Measurements from ENCODE around the gene DNTT.
"Not testable (repeated sequence)": the region's sequence is repeated elsewhere in the genome, so short reads cannot be mapped to it uniquely, and the experiment has no call there.

Gene DNTT

DNA sequence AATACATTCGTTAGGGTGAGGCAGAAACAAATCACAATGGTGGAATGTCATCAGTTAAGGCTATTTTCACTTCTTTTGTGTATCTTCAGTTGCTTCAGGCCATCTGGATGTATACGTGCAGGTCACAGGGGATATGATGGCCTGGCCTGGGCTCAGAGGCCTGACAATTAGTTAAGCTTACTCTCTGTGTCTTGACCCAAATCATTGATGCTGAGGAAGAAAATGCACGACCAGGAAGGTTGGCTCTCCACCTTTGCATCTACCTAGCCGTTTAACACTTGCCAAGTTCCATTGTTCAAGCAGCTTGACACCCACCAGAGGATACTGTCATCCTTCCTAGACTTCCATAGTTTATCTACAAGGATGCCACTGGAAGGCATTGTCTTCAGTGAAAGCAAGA lies 4.6 kb downstream of the DNTT start:
- H3K9me3 ChIP-seq (replicated peaks in 1 of 2; ENCODE audit: control insufficient read depth in 2 of 2, insufficient read depth in 1 of 2, low read depth in 1 of 2, low read length in 2 of 2); H2BK15ac ChIP-seq (ENCODE audit: low read length); H3K27me3 ChIP-seq (ENCODE audit: control insufficient read depth in 3 of 3, insufficient read depth in 3 of 3, low read depth in 1 of 3, low read length in 3 of 3); H3K4me2 ChIP-seq (ENCODE audit: insufficient read depth, low read length, poor library complexity, severe bottlenecking); H3K9ac ChIP-seq (ENCODE audit: low read depth, low read length, poor library complexity); H3K27ac ChIP-seq (replicated peaks; ENCODE audit: low read length); H2BK5ac ChIP-seq (ENCODE audit: low read length); H3K14ac ChIP-seq (ENCODE audit: low read length); H4K8ac ChIP-seq (ENCODE audit: low read depth, low read length); H3K79me1 ChIP-seq (ENCODE audit: low read depth, low read length); H2BK120ac ChIP-seq (ENCODE audit: low read depth, low read length); H2BK12ac ChIP-seq (ENCODE audit: low read length); DNase-seq (ENCODE audit: low spot score); H3K4ac ChIP-seq (ENCODE audit: low read length); H3K18ac ChIP-seq (ENCODE audit: low read length); H2AFZ ChIP-seq (ENCODE audit: low read length); H3K23ac ChIP-seq (ENCODE audit: low read depth, low read length, poor library complexity); H3K4me3 ChIP-seq (ENCODE audit: low read length in 2 of 2); H4K91ac ChIP-seq (ENCODE audit: low read depth, low read length, poor library complexity); H3K36me3 ChIP-seq (replicated peaks in 1 of 2; ENCODE audit: control insufficient read depth in 2 of 2, insufficient read depth in 2 of 2, low read length in 2 of 2); H2AK5ac ChIP-seq (ENCODE audit: low read depth, low read length): not testable (repeated sequence)
- no CpG with 5 or more reads among the region's 4 CpGs for WGBS, 2 donors (ENCODE audit: extremely low coverage in 2 of 2, insufficient read length in 2 of 2, insufficient replicate concordance in 1 of 2)
- H3K4me1 ChIP-seq (ENCODE audit: control insufficient read depth in 2 of 2, insufficient read depth in 1 of 2, low read depth in 1 of 2, low read length in 2 of 2), result peaks cover 13 to 16% of the 10 kb centered on the region in 2 donors

DNA sequence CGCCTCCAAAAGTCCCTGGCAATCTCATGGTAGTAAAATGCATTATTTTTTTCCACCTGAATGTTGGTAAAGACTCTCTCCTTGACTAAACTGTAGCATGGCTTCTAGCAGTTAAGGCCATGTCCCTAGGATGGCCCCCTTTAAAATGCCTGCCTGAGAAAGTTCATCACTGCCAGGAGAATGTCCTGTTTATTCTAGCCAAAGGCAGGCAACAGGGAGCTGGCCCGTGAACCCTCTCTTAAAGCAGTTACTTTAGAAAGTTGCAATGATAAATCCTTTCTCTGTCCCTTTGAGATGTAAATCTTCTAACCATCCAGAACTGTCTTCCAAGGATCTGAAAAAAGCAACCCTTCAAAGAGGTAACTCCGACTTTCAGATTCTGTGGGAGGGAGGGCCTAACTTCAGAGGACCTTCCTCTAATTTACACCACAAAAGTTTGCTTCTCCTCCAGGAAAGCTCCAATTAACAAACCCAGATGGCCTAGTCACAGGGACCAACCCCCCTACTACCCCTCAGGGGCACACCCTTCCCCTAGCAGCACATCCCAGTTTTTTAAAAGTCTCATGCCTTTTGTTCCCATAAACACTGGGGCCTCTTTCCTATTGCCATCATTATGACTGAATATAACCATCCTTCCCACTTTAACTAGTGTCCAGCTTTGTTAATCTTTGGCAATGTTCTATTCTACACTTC lies 5.5 kb downstream of the DNTT start:
- H3K23ac ChIP-seq (ENCODE audit: low read depth, low read length, poor library complexity), result no peak overlapping the region
- no peak overlapping the region for H4K8ac ChIP-seq (ENCODE audit: low read depth, low read length)
- H2BK12ac ChIP-seq (ENCODE audit: low read length), result no peak overlapping the region
- H3K9me3 ChIP-seq (replicated peaks in 1 of 2; ENCODE audit: control insufficient read depth in 2 of 2, insufficient read depth in 1 of 2, low read depth in 1 of 2, low read length in 2 of 2), result no peaks in the 10 kb centered on the region
- H2BK15ac ChIP-seq (ENCODE audit: low read length), result no peak overlapping the region
- no peak overlapping the region for H2BK5ac ChIP-seq (ENCODE audit: low read length)
- H3K27me3 ChIP-seq (ENCODE audit: control insufficient read depth in 3 of 3, insufficient read depth in 3 of 3, low read depth in 1 of 3, low read length in 3 of 3), result no peaks in the 10 kb centered on the region
- no peak overlapping the region for H3K4me3 ChIP-seq (ENCODE audit: low read length in 2 of 2)
- no peak overlapping the region for H4K91ac ChIP-seq (ENCODE audit: low read depth, low read length, poor library complexity)
- no CpG with 5 or more reads among the region's 3 CpGs for WGBS, 2 donors (ENCODE audit: extremely low coverage in 2 of 2, insufficient read length in 2 of 2, insufficient replicate concordance in 1 of 2)
- no peak overlapping the region for H3K9ac ChIP-seq (ENCODE audit: low read depth, low read length, poor library complexity)
- peak overlapping the region; percentile 69 for H3K27ac ChIP-seq (replicated peaks; ENCODE audit: low read length)
- peaks cover 13 to 16% of the 10 kb centered on the region in 2 donors for H3K4me1 ChIP-seq (ENCODE audit: control insufficient read depth in 2 of 2, insufficient read depth in 1 of 2, low read depth in 1 of 2, low read length in 2 of 2)
- H3K18ac ChIP-seq (ENCODE audit: low read length), result no peak overlapping the region
- no peak overlapping the region for H2BK120ac ChIP-seq (ENCODE audit: low read depth, low read length)
- no peak overlapping the region for H2AK5ac ChIP-seq (ENCODE audit: low read depth, low read length)
- no peaks in the 10 kb centered on the region for H3K36me3 ChIP-seq (replicated peaks in 1 of 2; ENCODE audit: control insufficient read depth in 2 of 2, insufficient read depth in 2 of 2, low read length in 2 of 2)
- peak overlapping the region; percentile 36 for H3K4me2 ChIP-seq (ENCODE audit: insufficient read depth, low read length, poor library complexity, severe bottlenecking)
- peak; percentile 20 for DNase-seq (ENCODE audit: low spot score)
- H3K14ac ChIP-seq (ENCODE audit: low read length), result no peak overlapping the region
- H3K79me1 ChIP-seq (ENCODE audit: low read depth, low read length), result no peaks in the 10 kb centered on the region
- peak overlapping the region; percentile 58 for H2AFZ ChIP-seq (ENCODE audit: low read length)
- no peak overlapping the region for H3K4ac ChIP-seq (ENCODE audit: low read length)

DNA sequence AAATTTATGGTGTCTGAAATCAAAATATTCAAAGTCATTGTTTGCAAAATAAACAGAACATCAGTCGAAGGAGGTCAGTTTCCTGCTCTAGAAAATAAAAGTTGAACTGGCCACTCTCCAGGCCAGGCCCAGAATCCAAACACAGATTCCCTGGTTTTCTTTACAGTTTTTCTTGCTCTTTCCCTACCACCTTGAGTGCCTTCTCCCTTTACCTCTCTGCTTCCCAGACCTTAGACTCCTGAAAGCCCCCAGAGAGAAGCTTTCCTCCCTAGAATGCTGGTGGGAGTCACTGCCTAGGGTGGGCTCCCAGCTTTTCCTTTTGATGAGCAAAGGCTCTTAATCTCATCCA lies 6.1 kb downstream of the DNTT start:
- no peak overlapping the region for H2BK12ac ChIP-seq (ENCODE audit: low read length)
- H2AK5ac ChIP-seq (ENCODE audit: low read depth, low read length), result no peak overlapping the region
- H3K4me3 ChIP-seq (ENCODE audit: low read length in 2 of 2), result no peak overlapping the region
- H3K18ac ChIP-seq (ENCODE audit: low read length), result peak overlapping the region; percentile 58
- no peak overlapping the region for H4K8ac ChIP-seq (ENCODE audit: low read depth, low read length)
- H3K79me1 ChIP-seq (ENCODE audit: low read depth, low read length), result no peaks in the 10 kb centered on the region
- whole genome bisulfite sequencing, 2 donors (ENCODE audit: extremely low coverage in 2 of 2, insufficient read length in 2 of 2, insufficient replicate concordance in 1 of 2), result no CpG with 5 or more reads among the region's 1 CpG
- H2BK120ac ChIP-seq (ENCODE audit: low read depth, low read length), result peak overlapping the region; percentile 63
- no peak for DNase-seq (ENCODE audit: low spot score)
- no peak overlapping the region for H3K9ac ChIP-seq (ENCODE audit: low read depth, low read length, poor library complexity)
- H3K36me3 ChIP-seq (replicated peaks in 1 of 2; ENCODE audit: control insufficient read depth in 2 of 2, insufficient read depth in 2 of 2, low read length in 2 of 2), result no peaks in the 10 kb centered on the region
- peaks cover 13 to 16% of the 10 kb centered on the region in 2 donors for H3K4me1 ChIP-seq (ENCODE audit: control insufficient read depth in 2 of 2, insufficient read depth in 1 of 2, low read depth in 1 of 2, low read length in 2 of 2)
- no peaks in the 10 kb centered on the region for H3K27me3 ChIP-seq (ENCODE audit: control insufficient read depth in 3 of 3, insufficient read depth in 3 of 3, low read depth in 1 of 3, low read length in 3 of 3)
- no peak overlapping the region for H3K14ac ChIP-seq (ENCODE audit: low read length)
- no peak overlapping the region for H3K23ac ChIP-seq (ENCODE audit: low read depth, low read length, poor library complexity)
- peak overlapping the region; percentile 64 for H3K27ac ChIP-seq (replicated peaks; ENCODE audit: low read length)
- H4K91ac ChIP-seq (ENCODE audit: low read depth, low read length, poor library complexity), result no peak overlapping the region
- no peak overlapping the region for H3K4ac ChIP-seq (ENCODE audit: low read length)
- H2BK5ac ChIP-seq (ENCODE audit: low read length), result no peak overlapping the region
- no peak overlapping the region for H3K4me2 ChIP-seq (ENCODE audit: insufficient read depth, low read length, poor library complexity, severe bottlenecking)
- no peak overlapping the region for H2BK15ac ChIP-seq (ENCODE audit: low read length)
- no peaks in the 10 kb centered on the region for H3K9me3 ChIP-seq (replicated peaks in 1 of 2; ENCODE audit: control insufficient read depth in 2 of 2, insufficient read depth in 1 of 2, low read depth in 1 of 2, low read length in 2 of 2)
- peak overlapping the region; percentile 58 for H2AFZ ChIP-seq (ENCODE audit: low read length)

DNA sequence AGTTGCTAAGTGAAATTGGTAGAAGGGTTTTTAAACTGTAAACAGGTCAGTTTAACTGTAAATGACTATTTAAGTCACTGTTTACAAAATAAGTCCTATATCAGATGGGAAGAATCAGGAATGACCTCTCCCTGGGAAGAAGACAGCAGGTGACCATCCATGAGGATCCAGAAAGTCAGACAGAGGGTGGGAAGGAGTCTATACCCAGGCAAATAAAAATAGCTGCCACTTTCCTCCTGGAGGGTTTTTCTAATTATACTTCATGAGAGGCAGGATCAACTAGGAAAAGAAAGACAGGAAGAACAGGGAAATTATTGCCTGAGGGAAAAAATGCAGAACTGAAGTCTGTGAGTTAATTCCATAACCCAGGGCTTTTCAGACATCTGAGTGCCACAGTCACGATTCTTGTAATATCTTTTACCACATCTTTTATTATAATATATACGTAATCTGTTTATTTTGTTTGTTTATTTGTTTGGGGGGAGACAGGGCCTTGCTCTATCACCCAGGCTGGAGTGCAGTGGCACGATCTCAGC lies 7.0 kb downstream of the DNTT start:
- H3K14ac ChIP-seq (ENCODE audit: low read length), result no peak overlapping the region
- H3K36me3 ChIP-seq (replicated peaks in 1 of 2; ENCODE audit: control insufficient read depth in 2 of 2, insufficient read depth in 2 of 2, low read length in 2 of 2), result no peaks in the 10 kb centered on the region
- H3K4me2 ChIP-seq (ENCODE audit: insufficient read depth, low read length, poor library complexity, severe bottlenecking), result no peak overlapping the region
- H4K91ac ChIP-seq (ENCODE audit: low read depth, low read length, poor library complexity), result no peak overlapping the region
- H2AK5ac ChIP-seq (ENCODE audit: low read depth, low read length), result no peak overlapping the region
- no peak overlapping the region for H2BK15ac ChIP-seq (ENCODE audit: low read length)
- H3K23ac ChIP-seq (ENCODE audit: low read depth, low read length, poor library complexity), result no peak overlapping the region
- H3K27me3 ChIP-seq (ENCODE audit: control insufficient read depth in 3 of 3, insufficient read depth in 3 of 3, low read depth in 1 of 3, low read length in 3 of 3), result no peaks in the 10 kb centered on the region
- H3K4me1 ChIP-seq (ENCODE audit: control insufficient read depth in 2 of 2, insufficient read depth in 1 of 2, low read depth in 1 of 2, low read length in 2 of 2), result peaks cover 13 to 16% of the 10 kb centered on the region in 2 donors
- H4K8ac ChIP-seq (ENCODE audit: low read depth, low read length), result no peak overlapping the region
- H2AFZ ChIP-seq (ENCODE audit: low read length), result no peak overlapping the region
- no peak overlapping the region for H3K9ac ChIP-seq (ENCODE audit: low read depth, low read length, poor library complexity)
- no peak overlapping the region for H3K4me3 ChIP-seq (ENCODE audit: low read length in 2 of 2)
- H2BK5ac ChIP-seq (ENCODE audit: low read length), result no peak overlapping the region
- H3K9me3 ChIP-seq (replicated peaks in 1 of 2; ENCODE audit: control insufficient read depth in 2 of 2, insufficient read depth in 1 of 2, low read depth in 1 of 2, low read length in 2 of 2), result no peaks in the 10 kb centered on the region
- no peak for DNase-seq (ENCODE audit: low spot score)
- no peak overlapping the region for H3K4ac ChIP-seq (ENCODE audit: low read length)
- WGBS, 2 donors (ENCODE audit: extremely low coverage in 2 of 2, insufficient read length in 2 of 2, insufficient replicate concordance in 1 of 2), result no CpG with 5 or more reads among the region's 3 CpGs
- no peak overlapping the region for H3K27ac ChIP-seq (replicated peaks; ENCODE audit: low read length)
- H2BK120ac ChIP-seq (ENCODE audit: low read depth, low read length), result no peak overlapping the region
- H3K18ac ChIP-seq (ENCODE audit: low read length), result no peak overlapping the region
- H3K79me1 ChIP-seq (ENCODE audit: low read depth, low read length), result no peaks in the 10 kb centered on the region
- no peak overlapping the region for H2BK12ac ChIP-seq (ENCODE audit: low read length)
